Panc1 (cell line): ENCODE data around the gene CAPN2. TPM values are rescaled to one million over a fixed set of nuclear protein-coding genes. Genes with fewer than 3 reads are reported as not detected.

Source experiments
- ATAC-seq: fragments of 200-7000 bp; cut with Tn5 transposase; 2 replicates; pipeline ENCODE4 v1.9.1; 2020; ENCODE audit warnings: mild to moderate bottlenecking, moderate library complexity
- BruUV-seq: library from RNA; stranded (reverse); fragments of 400-500 nt; replicated peaks from 2 replicates; lab custom pipeline; 2021; lab: Mats Ljungman, UMichigan
- CTCF ChIA-PET: fragments of 300-600 bp; sonication (Branson Sonifier 250); formaldehyde crosslinking; loops from one replicate; lab custom pipeline; 2022; ENCODE audit warnings: antibody characterized with exemption; lab: Charles Lee
- POLR2A ChIA-PET: fragments of 300-600 bp; sonication (Branson Sonifier 250); formaldehyde crosslinking; loops from one replicate; lab custom pipeline; 2022; ENCODE audit warnings: antibody characterized with exemption; lab: Charles Lee
- DNase-seq: peaks from one replicate; pipeline ENCODE4 v3.0.0-alpha.2; 2010; ENCODE audit warnings: low read depth, low spot score
- H3K27ac ChIP-seq: 2 replicates; pipeline ENCODE4 v1.5.1; 2011; ENCODE audit warnings: mild to moderate bottlenecking, low read length, inconsistent platforms
- H3K27me3 ChIP-seq: fragments of 200-500 bp; sonication (Bioruptor generic); 2 replicates; pipeline ENCODE4 v1.6.0; 2014; ENCODE audit warnings: low read length, inconsistent platforms; ENCODE audit not compliant: control insufficient read depth, insufficient read depth
- H3K36me3 ChIP-seq: fragments of 200-500 bp; sonication (Bioruptor generic); 2 replicates; pipeline ENCODE4 v1.5.1; 2014; ENCODE audit warnings: inconsistent platforms, mild to moderate bottlenecking, low read length, moderate library complexity; ENCODE audit not compliant: control insufficient read depth, insufficient read depth
- H3K4me1 ChIP-seq: 2 replicates; pipeline ENCODE4 v1.5.1; 2011; ENCODE audit warnings: inconsistent platforms, mild to moderate bottlenecking, low read length, moderate library complexity; ENCODE audit not compliant: control insufficient read depth, insufficient read depth
- H3K4me3 ChIP-seq, 2 experiments: 2 replicates each; pipeline ENCODE4 v1.5.1; 2011 to 2012; ENCODE audit warnings: low read depth in 2 of 2, low read length in 2 of 2, mild to moderate bottlenecking in 2 of 2, inconsistent platforms in 1 of 2, moderate library complexity in 1 of 2
- H3K9me3 ChIP-seq: fragments of 200-500 bp; sonication (Bioruptor generic); 2 replicates; pipeline ENCODE4 v1.5.1; 2014; ENCODE audit warnings: low read depth, mild to moderate bottlenecking, inconsistent platforms, low read length, moderate library complexity; ENCODE audit not compliant: control insufficient read depth, insufficient read depth
- CTCF ChIP-seq: fragments of 450-650 bp; IDR thresholded peaks from 2 replicates; pipeline ENCODE4 v1.5.1; 2017; ENCODE audit warnings: mild to moderate bottlenecking
- POLR2AphosphoS5 ChIP-seq: IDR thresholded peaks from 2 replicates; pipeline ENCODE4 v1.6.1; 2012; ENCODE audit warnings: mild to moderate bottlenecking, low read depth, low read length, moderate library complexity
- REST ChIP-seq, 2 experiments: IDR thresholded peaks; 2 replicates each; pipeline ENCODE4 v1.6.1; 2011 to 2012; ENCODE audit warnings: low read depth in 2 of 2, control low read depth in 1 of 2, low read length in 1 of 2, mild to moderate bottlenecking in 1 of 2, moderate library complexity in 1 of 2; ENCODE audit not compliant: insufficient read depth in 1 of 2
- SIN3A ChIP-seq: IDR thresholded peaks from 2 replicates; pipeline ENCODE4 v1.6.1; 2012; ENCODE audit warnings: low read depth, mild to moderate bottlenecking, low read length, moderate library complexity, borderline replicate concordance; ENCODE audit not compliant: insufficient read depth
- TCF7L2 ChIP-seq: IDR thresholded peaks from 2 replicates; pipeline ENCODE4 v1.6.1; 2011; ENCODE audit warnings: mild to moderate bottlenecking, low read depth, low read length, inconsistent platforms
- in situ Hi-C: cut with HindIII; loops from 2 replicates; pipeline ENCODE4 v1.10.0; 2016; ENCODE audit warnings: low sequenced_read_pairs, low pct_unique_long_range_greater_than_20kb
- intact Hi-C: fragments of 100-400 bp; cut with micrococcal nuclease; formaldehyde crosslinking; loops from one replicate; pipeline ENCODE4 v1.10.0; 2022; ENCODE audit not compliant: unreplicated experiment
- total RNA-seq: library from RNA; stranded (reverse); gene quantifications from one replicate; pipeline ENCODE4 v1.2.1, GENCODE V29; 2021; ENCODE audit not compliant: unreplicated experiment

The CAPN2 gene
- total RNA-seq, 1 experiment from 2014 or later = 171 TPM

GRCh38 chr1:223813645-223814044, 101.3 kb downstream of the CAPN2 start:
- TF ChIP-seq TCF7L2 (no peak), SIN3A (no peak), POLR2AphosphoS5 (no peak), REST (IDR thresholded peaks at IDR 0.05; ENCODE audit: insufficient read depth in 1 of 2, low read depth in 2 of 2, low read length in 1 of 2) (no peak), CTCF (no peak)
- no TSS peak for BruUV-seq
- in situ Hi-C loops (no loop called here), intact Hi-C loops (no loop called here)
- Histone ChIP-seq H3K27me3 (no peaks in the 10 kb centered on the region), H3K9me3 (no peaks in the 10 kb centered on the region), H3K36me3 (peaks cover 15% of the 10 kb centered on the region), H3K27ac (no peak overlapping the region), H3K4me3 (no peak overlapping the region), H3K4me1 (peaks cover 12% of the 10 kb centered on the region; the same call in 1 of the 2 replicates)
- ATAC-seq = no peak
- POLR2A ChIA-PET = no interaction called here
- DNase-seq = no peak
- CTCF ChIA-PET = no interaction called here

DNA sequence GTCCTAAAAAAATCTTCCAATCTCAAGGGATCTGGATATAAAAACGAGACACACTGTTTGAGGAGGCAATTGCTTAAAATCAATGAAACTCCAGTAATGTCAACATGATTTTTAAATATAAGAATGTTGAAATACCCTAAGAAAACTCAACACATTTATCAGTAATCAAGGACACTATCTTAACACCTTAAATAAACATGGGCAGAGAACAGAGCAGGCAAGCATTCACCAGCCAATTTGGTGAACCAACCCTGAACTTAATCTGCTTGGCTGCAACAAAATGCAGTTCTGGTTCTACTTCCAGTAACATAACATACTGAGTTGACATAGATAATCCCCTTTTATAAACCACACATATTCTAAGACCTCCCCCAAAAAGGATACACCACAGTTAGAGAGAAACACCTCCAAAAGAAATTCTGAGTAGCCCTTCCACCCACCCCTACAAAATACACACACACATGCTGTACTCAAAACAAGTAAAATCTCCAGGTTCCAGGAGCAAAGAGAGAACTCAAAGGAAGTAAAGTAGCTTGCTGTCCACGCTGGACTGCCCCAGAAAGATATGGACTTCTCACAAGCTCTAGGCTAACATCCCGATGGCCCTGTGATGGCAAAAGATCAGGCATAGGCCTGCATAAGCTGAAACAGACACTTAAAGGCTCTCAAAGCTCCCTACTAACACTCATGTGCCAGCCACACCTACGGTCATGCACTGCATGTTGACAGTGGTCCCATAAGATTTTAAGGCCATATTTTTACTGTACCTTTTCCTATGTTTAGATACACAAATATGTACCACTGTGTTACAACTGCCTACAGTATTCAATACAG, 102.9 kb downstream of the CAPN2 start:
- BruUV-seq = no TSS peak
- Histone ChIP-seq H3K9me3 (no peaks in the 10 kb centered on the region), H3K4me3 (no peak overlapping the region), H3K36me3 (peaks cover 12% of the 10 kb centered on the region), H3K4me1 (peaks cover 15% of the 10 kb centered on the region), H3K27ac (no peak overlapping the region), H3K27me3 (no peaks in the 10 kb centered on the region)
- no peak for DNase-seq
- ChIA-PET CTCF (no interaction called here), POLR2A (no interaction called here)
- ATAC-seq = peak; percentile 30; the same call in 1 of the 2 replicates
- TF ChIP-seq SIN3A (no peak), POLR2AphosphoS5 (no peak), TCF7L2 (no peak), REST (IDR thresholded peaks at IDR 0.05; ENCODE audit: insufficient read depth in 1 of 2, low read depth in 2 of 2, low read length in 1 of 2) (no peak), CTCF (no peak)
- in situ Hi-C loops (no loop called here), intact Hi-C loops (no loop called here)
